ENCODE data around the gene CTNNBIP1. TPM values are rescaled to one million over a fixed set of nuclear protein-coding genes. Genes with fewer than 3 reads are reported as not detected.

CTNNBIP1 gene
- total and polyA plus RNA-seq, 7 donors, result 9.2 to 20.3 (median 18.2) TPM

- intact Hi-C loops (cut with DNase I), result loop anchor here (5.0 kb wide), 2 partner anchors 44 to 136 kb away; no protein-coding TSS in a partner anchor
- no peaks in the 10 kb centered on the region for H3K36me3 ChIP-seq
- H3K4me1 ChIP-seq, result peaks cover 0 to 42% (median 34%) of the 10 kb centered on the region in 4 donors
- H3K4me3 ChIP-seq, result peak overlapping the region; percentile 77 to 93 (median 84)
- H3K27ac ChIP-seq, result peak overlapping the region; percentile 87 to 97 (median 94)
- H3K9me3 ChIP-seq, result no peaks in the 10 kb centered on the region
- H3K27me3 ChIP-seq, result no peaks in the 10 kb centered on the region
- peak; percentile 70 for DNase-seq
- WGBS, 2 donors, result 0% methylated on average over 71 of the region's 71 CpGs
- TF ChIP-seq POLR2AphosphoS5 (IDR thresholded peaks at IDR 0.05) (peak in 2 of 4 donors; percentile 20 to 26), EP300 (IDR thresholded peaks at IDR 0.05) (no peak)
Measured at GRCh38 chr1:9822897-9823692, 87.0 kb downstream of the CTNNBIP1 start.

- Histone ChIP-seq H3K9me3 (no peaks in the 10 kb centered on the region), H3K36me3 (no peaks in the 10 kb centered on the region), H3K4me3 (peak overlapping the region; percentile 77 to 93 (median 84)), H3K27ac (peak overlapping the region; percentile 87 to 97 (median 94)), H3K27me3 (no peaks in the 10 kb centered on the region), H3K4me1 (peaks cover 0 to 42% (median 34%) of the 10 kb centered on the region in 4 donors)
- intact Hi-C loops (cut with DNase I), result loop anchor here (5.0 kb wide), 2 partner anchors 45 to 135 kb away; no protein-coding TSS in a partner anchor
- WGBS, 2 donors, result 1 to 8% methylated on average over 8 of the region's 8 CpGs
- TF ChIP-seq POLR2AphosphoS5 (IDR thresholded peaks at IDR 0.05) (no peak), EP300 (IDR thresholded peaks at IDR 0.05) (no peak), CTCF (IDR thresholded peaks at IDR 0.05) (no peak), POLR2A (IDR thresholded peaks at IDR 0.05) (no peak)
- no peak for DNase-seq
Measured at GRCh38 chr1:9822490-9822889, 87.6 kb downstream of the CTNNBIP1 start.

- H3K27me3 ChIP-seq, result no peaks in the 10 kb centered on the region
- TF ChIP-seq CTCF (IDR thresholded peaks at IDR 0.05) (no peak), POLR2A (IDR thresholded peaks at IDR 0.05) (no peak), EP300 (IDR thresholded peaks at IDR 0.05) (no peak), POLR2AphosphoS5 (IDR thresholded peaks at IDR 0.05) (no peak)
- no peak overlapping the region for H3K4me3 ChIP-seq
- DNase-seq, result no peak
- peak overlapping the region in 1 of 4 donors; percentile 87 for H3K27ac ChIP-seq
- H3K36me3 ChIP-seq, result no peaks in the 10 kb centered on the region
- peaks cover 0 to 42% (median 34%) of the 10 kb centered on the region in 4 donors for H3K4me1 ChIP-seq
- H3K9me3 ChIP-seq, result no peaks in the 10 kb centered on the region
- intact Hi-C loops (cut with DNase I), result loop anchor here (5.0 kb wide), 2 partner anchors 46 to 134 kb away; no protein-coding TSS in a partner anchor
- 78 to 89% methylated on average over 4 of the region's 4 CpGs for WGBS, 2 donors
Measured at GRCh38 chr1:9821710-9822109, 88.4 kb downstream of the CTNNBIP1 start.

- Histone ChIP-seq H3K9me3 (no peaks in the 10 kb centered on the region), H3K4me1 (peaks cover 0 to 42% (median 31%) of the 10 kb centered on the region in 4 donors), H3K27me3 (no peaks in the 10 kb centered on the region), H3K4me3 (no peak overlapping the region), H3K36me3 (no peaks in the 10 kb centered on the region), H3K27ac (no peak overlapping the region)
- no peak for DNase-seq
- intact Hi-C loops (cut with DNase I), result loop anchor here (5.0 kb wide), 2 partner anchors 47 to 133 kb away; no protein-coding TSS in a partner anchor
- TF ChIP-seq CTCF (IDR thresholded peaks at IDR 0.05) (no peak), POLR2AphosphoS5 (IDR thresholded peaks at IDR 0.05) (no peak), POLR2A (IDR thresholded peaks at IDR 0.05) (no peak), EP300 (IDR thresholded peaks at IDR 0.05) (no peak)
- WGBS, 2 donors, result 85% methylated on average over 3 of the region's 3 CpGs
Measured at GRCh38 chr1:9820521-9820920, 89.5 kb downstream of the CTNNBIP1 start.

GRCh38 chr1:9817734-9818133 lies 92.3 kb downstream of the CTNNBIP1 start:
- no peaks in the 10 kb centered on the region for H3K36me3 ChIP-seq
- WGBS, 2 donors, result 90 to 93% methylated on average over 4 of the region's 4 CpGs
- DNase-seq, result peak; percentile 11
- no peaks in the 10 kb centered on the region for H3K27me3 ChIP-seq
- TF ChIP-seq POLR2AphosphoS5 (IDR thresholded peaks at IDR 0.05) (no peak), CTCF (IDR thresholded peaks at IDR 0.05) (no peak), POLR2A (IDR thresholded peaks at IDR 0.05) (no peak), EP300 (IDR thresholded peaks at IDR 0.05) (no peak)
- no peak overlapping the region for H3K4me3 ChIP-seq
- peaks cover 0 to 27% (median 18%) of the 10 kb centered on the region in 4 donors for H3K4me1 ChIP-seq
- no peaks in the 10 kb centered on the region for H3K9me3 ChIP-seq
- H3K27ac ChIP-seq, result no peak overlapping the region
- intact Hi-C loops (cut with DNase I), result no loop called here

Data from sigmoid colon (tissue), 7 donors.